ENCODE results near the gene NPHP3.

The NPHP3 gene

GRCh38 chr3:132690040-132690439 lies 32.2 kb downstream of the NPHP3 start:
- no peak for DNase-seq

- no peak for DNase-seq
Measured at GRCh38 chr3:132682201-132682600, 40.0 kb downstream of the NPHP3 start.

GRCh38 chr3:132681421-132681820 lies 40.8 kb downstream of the NPHP3 start:
- no peak for DNase-seq

- DNase-seq = no peak
Measured at GRCh38 chr3:132679911-132680310, 42.3 kb downstream of the NPHP3 start.

- DNase-seq = no peak
Measured at GRCh38 chr3:132675408-132675807, 46.8 kb downstream of the NPHP3 start.

- peak in 1 of 51 donors; percentile 22 for DNase-seq
Measured at GRCh38 chr3:132669256-132669777, 52.9 kb downstream of the NPHP3 start.

- no peak for DNase-seq
Measured at GRCh38 chr3:132665230-132665745, 56.9 kb downstream of the NPHP3 start.

GRCh38 chr3:132662212-132662611 lies 60.0 kb downstream of the NPHP3 start:
- no peak for DNase-seq

- no peak for DNase-seq
Measured at GRCh38 chr3:132661101-132661500, 61.1 kb downstream of the NPHP3 start.

GRCh38 chr3:132660811-132661070 lies 61.5 kb downstream of the NPHP3 start:
- no peak for DNase-seq

GRCh38 chr3:132660052-132660810 lies 62.0 kb downstream of the NPHP3 start, which contains the start of gene UBA5:
Gene UBA5, plus strand, starts transcription at chr3:132660329. Its CDS starts 209 bp downstream, at chr3:132660538.
- peak in 50 of 51 donors; percentile 17 to 88 (median 63) for DNase-seq

GRCh38 chr3:132659365-132660051 lies 62.7 kb downstream of the NPHP3 start, which contains the start of gene ACAD11:
Gene ACAD11, minus strand, starts transcription at chr3:132659809. Its CDS starts 58 bp downstream, at chr3:132659751.
- peak in 50 of 51 donors; percentile 37 to 88 (median 66) for DNase-seq

GRCh38 chr3:132659000-132659364 lies 63.2 kb downstream of the NPHP3 start:
- DNase-seq = peak in 3 of 51 donors; percentile 13 to 68 (median 39)

GRCh38 chr3:132657869-132658747 lies 64.1 kb downstream of the NPHP3 start:
- no peak for DNase-seq

GRCh38 chr3:132655471-132655870 lies 66.7 kb downstream of the NPHP3 start:
- no peak for DNase-seq

GRCh38 chr3:132654721-132655120 lies 67.5 kb downstream of the NPHP3 start:
- DNase-seq = no peak

GRCh38 chr3:132654190-132654589 lies 68.0 kb downstream of the NPHP3 start:
- DNase-seq = no peak

- DNase-seq = no peak
Measured at GRCh38 chr3:132652640-132653270, 69.5 kb downstream of the NPHP3 start.

GRCh38 chr3:132650153-132650552 lies 72.1 kb downstream of the NPHP3 start:
- no peak for DNase-seq

- no peak for DNase-seq
Measured at GRCh38 chr3:132645058-132645457, 77.2 kb downstream of the NPHP3 start.

GRCh38 chr3:132643366-132643765 lies 78.8 kb downstream of the NPHP3 start:
- DNase-seq = no peak

Data from hypothalamus (tissue), 51 donors.